Suppressor macrophage (primary cell): Measurements from ENCODE around the gene ELMO1.
A peak's percentile ranks its signal among the peaks of the same experiment; 100 is the strongest.

ENCODE experiments used
- DNase-seq, 4 experiments: peaks; one replicate each; pipeline ENCODE4 v3.0.0-alpha.2; 2020 to 2022

ELMO1 gene

DNA sequence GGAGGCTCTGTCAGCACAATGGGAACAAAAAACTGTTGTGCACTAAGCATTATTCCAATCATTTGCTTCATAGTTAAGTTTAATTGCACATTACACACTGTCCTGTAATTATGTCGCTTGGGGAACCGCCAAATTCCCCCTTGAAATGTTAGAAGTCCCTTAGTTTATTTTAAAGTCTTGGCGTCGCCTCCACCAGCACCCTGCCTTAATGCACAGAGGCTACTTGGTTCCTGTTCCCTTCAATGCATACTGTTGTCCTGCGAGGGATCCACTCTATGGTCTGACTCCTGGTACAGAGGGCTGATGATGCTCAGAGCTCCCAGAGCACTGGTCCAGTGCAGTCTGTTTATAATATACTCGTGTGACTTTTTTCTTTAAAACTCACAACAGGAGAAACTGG lies 330.7 kb downstream of the ELMO1 start:
- no peak for DNase-seq

DNA sequence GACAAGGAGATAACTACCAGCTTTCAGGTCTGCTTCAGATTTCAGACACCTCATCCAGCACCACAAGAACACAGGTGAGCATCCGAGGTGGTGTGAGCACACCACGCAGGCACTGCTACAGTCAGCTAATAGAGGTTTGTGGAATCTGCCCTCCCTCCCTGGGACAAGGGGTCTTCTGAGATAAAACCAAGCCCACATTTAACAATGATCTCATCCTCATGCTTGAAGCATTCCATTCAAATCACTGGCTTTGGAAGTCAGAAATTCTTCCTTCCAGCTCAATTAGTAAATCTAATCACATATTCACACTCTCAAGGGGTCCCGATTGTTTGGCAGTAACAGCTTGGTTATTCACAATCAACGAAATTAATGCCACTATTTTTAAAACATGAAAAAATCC lies 331.4 kb downstream of the ELMO1 start:
- DNase-seq, result no peak

DNA sequence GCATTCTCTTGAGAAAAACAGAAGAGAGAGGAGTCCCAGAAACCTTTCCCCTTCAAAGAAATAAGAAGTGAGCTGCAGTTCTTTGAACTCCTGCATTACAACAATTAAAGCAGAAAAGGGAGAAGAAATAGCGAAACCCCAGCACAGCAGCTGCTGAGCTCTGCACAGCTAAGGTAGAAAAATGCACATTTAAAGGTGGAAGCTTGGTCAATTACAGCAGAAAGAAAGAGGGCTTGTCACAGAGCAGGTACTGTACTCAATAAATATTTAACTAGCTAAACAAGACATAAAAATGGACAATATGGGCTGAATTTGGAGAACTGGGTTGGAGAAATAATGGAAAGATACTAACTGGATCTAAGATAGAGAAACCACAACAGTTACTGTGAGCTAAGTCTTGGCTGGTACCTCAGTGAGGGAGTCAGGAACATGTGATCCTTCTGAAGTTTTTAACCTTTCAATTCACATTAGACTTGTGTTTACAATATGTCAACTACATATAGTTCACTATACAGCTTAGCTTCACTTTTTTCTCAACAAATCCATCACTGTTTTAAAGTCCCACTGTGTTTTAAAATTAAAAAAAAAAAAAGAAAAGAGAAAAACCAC lies 332.5 kb downstream of the ELMO1 start:
- no peak for DNase-seq

DNA sequence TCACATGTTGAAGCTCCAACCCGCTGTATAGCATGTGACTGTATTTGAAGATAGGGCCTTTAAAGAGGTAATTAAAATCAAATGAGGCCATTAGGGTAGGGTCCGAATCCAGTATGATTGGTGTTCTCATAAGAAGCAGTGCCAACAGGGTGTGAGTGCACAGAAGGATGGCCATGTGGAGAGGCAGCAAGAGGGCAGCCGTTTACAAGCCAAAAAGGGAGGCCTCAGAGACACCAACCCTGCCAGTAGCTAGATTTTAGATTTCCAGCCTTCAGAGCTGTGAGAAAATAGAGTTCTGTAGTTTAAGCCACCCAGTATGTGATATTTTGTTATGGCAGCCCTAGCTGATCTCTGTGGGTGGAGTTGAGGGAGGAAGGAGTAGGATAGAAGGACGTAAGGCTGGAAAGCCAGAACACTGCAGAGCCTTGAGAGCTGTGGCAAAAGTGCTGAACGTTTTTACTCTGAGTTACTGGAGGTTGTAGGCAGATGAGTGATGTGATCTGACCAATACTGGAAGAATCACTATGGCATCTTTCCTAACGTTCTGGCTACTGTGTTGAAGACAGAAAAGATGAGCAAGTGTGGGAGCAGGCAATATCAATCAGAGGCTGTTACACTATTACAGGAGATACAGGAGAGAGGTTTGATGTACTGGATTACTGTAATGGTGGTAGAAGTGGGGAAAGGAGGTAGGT lies 334.9 kb downstream of the ELMO1 start:
- peak in 3 of 4 experiments; percentile 23 to 68 (median 35) for DNase-seq

DNA sequence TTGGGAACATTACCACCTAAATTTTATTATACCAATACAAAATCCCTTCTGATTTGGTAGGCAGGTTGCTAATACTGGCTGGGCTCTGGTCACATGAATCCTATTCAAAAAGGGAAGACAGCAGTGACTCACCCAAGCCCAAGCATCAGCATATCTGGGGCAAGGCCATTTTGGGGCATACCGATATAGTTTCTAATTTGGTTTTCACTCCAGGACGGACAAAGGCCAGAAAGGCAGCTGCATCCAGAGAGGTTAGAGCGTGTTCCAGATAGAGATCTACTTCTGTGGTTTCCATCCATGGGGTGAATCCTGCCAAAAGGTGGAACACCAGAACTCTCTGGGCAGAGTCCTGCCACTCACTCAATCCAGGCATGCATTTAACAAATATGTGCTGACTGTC lies 335.8 kb downstream of the ELMO1 start:
- DNase-seq, result peak; percentile 5 to 51 (median 34)

DNA sequence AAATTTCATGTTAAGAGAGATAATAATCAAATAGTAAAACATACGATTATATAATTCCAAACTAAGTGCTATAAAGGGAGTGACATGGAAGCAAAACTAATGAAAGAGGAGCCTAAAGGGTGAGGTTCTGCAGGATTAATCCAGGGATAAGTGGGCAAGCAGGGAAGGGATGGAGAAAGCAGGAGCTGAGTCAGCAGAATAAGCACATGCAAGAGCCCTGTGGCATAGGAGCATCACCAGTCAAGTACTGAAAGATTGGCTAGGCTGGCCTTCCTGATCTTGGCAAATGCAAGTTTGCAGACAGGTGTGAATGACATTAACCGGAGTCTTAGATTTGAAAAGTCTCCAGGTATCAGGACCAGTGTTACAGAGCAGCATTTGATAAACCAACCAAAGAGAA lies 336.4 kb downstream of the ELMO1 start:
- DNase-seq, result no peak

DNA sequence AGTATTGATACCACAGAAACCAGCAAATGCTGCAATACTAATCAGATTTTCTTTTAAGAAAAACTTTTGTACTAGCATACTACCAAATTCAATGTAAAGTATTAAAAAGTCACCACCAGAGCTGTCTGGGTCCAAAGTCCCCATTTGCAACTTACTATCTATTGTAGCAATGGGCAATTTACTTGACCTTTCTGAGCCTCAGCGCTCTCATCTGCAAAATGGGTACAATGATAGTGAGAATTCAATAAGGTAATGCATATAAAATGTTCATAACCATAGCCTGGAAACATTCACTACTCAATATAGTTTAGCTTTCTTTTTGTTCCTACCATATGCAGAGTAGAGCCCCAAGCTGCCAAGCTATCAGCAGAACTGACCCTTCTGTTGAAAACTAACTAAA lies 337.2 kb downstream of the ELMO1 start:
- DNase-seq, result no peak

DNA sequence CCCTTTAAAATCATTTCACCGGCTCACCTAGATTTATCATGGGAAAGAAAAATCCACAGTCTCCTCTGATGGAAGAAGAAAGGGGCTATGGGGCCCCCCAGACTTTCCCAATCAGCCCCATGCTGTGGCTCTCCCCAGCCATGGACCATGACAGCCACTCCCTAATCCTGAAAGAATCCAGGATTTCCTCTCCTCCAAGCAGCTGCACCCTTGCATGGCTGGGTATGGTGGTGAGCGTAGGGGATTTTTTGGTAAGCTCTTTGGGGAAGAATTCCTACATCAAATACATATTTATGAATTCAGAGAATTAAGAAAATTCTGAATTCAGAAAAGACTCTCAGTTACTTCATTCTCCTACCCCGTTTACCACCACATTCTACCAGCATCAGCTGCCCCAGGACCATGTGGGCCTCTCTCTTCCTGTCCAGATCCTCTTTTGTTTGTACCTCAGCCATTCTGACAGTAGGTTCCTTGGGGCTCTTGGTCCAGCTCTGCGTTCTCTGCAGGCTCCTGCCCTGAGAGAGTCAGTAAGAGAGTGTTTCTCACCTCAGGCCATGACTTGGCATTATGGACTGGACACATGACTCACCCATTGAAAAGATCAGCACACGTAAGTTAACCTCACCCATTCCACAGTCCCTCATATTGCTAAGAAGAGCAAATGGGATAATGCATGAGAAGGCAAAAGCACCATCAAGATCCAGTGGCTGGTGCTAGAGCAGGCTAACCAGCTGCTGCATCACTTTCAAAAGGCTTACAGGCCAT lies 337.8 kb downstream of the ELMO1 start:
- DNase-seq, result no peak

DNA sequence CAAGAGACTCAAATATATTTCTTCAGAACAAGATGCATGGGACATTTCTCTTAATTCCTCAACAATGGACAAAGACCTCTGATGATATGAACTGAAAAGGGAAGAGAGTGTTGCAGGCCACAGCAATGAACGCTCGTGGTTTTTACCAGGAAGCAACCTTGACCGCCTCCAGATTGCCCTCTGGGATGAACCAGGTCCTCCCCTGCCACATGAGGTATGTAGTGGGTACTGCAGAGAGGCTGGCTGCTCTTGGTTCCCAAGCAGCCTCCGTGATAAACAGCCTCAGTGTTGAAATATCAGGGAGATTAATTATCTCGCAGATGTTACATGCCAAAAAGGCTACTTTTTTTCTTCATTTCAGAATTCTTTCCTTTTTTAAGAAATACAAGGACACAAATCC lies 338.8 kb downstream of the ELMO1 start:
- peak; percentile 44 to 68 (median 57) for DNase-seq

DNA sequence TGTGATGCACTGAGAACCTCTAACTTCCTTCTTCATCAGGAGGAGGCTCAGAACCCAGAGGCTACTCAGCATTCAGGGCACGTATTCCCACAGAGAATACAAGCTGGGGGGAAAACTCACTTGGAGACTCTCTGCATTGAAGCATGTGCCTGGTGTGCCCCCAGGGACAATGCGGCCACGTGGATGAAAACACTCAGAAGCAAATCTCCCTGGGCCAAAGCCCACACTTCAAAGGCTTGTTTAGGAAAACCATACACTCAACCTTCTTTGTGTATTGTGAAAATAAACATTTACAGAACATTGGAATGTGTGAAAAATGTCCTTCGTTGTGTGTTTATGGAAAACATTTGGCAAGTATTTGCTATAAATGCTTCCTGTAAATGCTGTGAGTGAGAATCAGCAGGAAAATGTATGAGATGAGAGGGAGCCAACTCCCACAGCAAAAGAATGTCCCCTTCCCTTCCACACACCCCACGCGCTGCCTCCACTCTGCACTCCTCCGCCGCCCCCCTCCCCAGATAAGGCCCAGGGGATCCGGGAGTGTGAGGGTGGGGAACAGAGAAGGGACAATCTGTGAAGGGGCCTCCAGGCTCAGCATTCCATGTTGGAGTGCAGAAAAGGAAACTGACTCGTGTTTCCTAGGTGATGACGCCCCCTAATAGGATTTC lies 339.5 kb downstream of the ELMO1 start:
- no peak for DNase-seq

DNA sequence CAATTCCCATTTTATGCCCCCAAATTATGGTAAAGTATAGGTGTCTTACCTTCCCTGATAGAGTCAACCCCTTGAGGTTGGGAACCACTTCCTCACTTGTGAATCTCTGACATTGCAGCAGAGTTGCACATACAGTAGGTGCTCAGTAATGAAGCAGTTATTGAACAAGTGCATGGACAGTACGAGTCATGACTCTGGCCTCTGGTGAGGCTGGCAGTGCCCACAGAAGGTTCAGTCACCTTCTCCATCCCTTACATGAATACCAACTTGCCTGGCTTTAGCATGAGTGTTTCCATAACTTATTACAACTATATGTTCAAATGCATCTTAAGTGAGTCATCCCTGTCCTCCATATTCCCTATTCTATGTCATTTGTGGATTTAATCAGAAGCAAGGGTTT lies 340.0 kb downstream of the ELMO1 start:
- DNase-seq, result peak in 2 of 4 experiments; percentile 12 to 15

DNA sequence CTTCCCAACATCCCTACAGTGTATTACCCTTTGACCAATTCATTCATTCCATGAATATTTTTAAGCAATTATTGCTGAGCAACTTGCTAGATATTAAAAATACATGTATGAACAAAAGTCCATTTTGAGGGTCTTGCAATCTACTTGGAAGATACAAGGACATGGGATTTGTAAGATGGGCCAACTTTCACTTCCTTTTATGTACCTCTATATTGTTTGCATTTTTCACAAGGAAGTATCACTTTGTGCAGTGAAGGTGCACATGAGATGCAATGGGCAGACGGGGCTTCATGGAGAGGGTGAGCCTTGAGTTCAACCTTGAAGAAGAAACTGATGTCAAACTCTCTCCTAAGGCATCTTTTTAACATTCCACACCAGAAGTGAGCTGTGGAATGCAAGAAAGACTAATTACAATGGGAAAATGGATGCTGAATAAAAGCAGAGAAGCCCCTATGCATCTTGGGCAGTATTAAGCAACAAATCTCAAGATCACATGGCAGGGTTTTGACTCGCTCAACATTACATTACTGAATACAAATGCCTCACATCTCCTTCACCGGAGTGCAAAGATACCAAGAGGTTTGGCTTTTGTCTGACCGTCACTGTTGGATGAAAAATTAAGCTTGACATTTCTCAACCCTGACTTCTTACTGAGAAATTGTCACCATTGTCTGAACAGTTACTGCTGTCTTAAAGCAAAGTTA lies 341.5 kb downstream of the ELMO1 start:
- DNase-seq, result peak in 1 of 4 experiments; percentile 8

DNA sequence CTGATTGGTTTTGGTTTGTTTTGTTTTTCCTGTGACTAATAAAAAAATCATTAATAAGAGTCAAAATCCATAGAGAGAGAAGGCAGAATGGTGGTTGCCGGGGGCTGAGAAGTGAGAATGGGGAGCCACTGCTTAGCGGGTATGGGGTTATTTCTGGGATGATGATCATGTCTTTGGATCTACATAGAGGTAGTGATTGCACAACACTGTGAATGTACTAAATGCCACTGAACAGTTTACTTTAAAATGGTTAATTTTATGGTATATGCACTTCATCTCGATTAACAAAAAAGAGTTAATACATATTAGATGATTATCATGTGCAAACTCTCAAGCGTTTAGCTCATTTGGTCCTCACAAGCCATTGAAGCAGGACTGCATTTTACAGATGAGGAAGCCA lies 342.9 kb downstream of the ELMO1 start:
- no peak for DNase-seq

DNA sequence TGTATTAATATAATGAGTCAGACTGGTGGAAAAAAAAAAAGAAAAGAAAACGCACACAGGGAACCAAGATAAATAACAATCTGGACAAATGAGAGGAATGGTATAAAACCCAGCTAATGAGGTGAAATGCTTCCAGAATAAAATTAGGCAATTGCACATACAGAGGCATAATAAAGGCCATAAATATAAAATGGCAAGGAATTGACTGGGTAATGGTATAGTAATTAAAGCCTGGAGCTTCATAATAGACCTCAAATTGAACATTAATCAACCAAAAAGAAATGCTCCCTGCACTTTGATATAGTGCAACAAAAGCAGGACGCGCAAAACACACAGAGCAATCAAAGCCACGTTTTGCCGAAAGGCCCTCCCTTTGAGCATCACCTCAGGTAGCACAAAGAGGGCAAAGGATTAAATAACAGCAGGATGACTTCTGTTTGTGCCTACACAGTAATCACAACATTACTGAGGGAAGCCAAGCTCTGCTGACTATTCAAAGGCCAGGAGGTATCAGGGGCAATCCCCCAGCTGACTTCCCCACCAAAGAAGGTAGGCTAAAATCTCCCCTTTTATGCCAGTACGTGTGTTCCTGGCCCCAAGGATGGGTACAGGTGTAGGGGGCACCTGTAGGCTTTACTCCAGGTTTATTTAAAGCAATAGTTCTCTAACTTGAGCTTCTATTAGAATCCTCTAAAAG lies 343.7 kb downstream of the ELMO1 start:
- no peak for DNase-seq

DNA sequence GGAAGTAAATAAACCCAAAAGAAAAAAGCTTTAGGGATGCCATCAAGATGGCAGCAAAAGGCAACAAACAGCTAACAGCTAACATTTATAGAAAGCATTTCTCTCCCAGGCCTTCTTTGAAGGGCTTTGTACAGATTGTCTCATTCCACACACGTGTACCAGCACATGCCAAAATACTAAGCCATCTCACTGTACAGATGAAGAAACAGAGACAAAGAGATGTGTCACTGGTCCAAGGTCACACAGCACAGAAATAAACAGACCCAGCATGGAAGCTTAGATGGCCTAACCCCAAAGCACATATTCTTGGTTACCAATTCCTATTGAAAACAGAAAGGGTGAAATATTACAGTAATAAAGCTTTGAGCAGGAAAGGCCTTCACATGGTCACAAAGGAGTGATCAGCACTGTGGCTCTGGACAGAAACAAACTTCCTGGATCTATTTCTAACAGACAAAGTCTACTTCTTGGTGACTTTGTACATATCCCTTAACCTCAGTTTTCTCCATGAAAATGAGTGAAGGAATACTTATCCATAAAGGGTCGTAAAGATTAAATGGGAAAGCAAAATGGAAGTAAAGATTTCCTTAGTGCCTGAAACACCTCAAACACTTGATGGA lies 346.0 kb downstream of the ELMO1 start:
- DNase-seq, result no peak

DNA sequence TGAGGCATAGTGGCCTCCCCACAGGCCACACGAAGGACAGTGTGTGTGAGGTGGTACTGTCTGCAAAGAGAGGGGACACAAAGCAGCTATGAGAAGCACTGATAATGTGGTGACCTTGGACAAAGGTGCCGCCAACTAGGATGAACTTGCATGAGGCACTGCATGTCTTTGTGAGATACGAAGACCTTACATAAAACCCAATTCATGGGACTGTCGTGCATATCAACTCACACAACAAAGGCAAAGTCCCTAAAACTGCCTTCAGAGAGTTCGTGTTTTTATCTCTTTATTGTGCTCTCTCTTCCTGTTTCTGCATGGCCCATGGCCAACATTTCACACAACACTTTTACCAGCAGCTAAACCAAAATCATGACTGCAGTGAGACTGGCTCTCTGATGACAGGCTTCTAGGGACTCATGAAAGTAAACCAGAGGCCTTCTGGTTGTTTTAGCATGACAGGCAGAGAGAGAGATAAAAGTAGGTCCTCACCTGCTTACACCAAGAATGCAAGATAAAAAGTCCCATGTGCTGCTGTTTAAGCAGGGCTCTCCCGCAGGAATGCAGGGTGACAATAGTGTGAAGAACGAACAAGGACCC lies 347.8 kb downstream of the ELMO1 start:
- peak; percentile 31 to 60 (median 46) for DNase-seq

DNA sequence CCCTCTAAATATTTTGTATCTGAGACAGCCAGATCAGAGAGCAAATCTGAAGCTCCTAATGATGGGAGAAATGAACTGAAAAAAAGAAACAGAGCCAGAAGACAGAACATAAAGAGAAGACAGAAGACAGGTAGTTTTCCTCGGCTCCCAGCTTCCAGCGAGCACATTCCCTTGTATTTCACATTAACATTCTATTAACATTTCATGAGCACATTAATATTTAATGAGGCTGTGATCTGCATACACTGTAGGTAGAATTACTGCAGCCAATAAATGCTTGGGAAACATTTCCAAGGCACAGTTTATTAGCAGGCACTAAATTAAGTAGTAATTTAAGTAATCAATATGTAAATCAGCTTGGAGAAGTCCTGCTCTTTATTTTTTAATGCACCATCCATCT lies 349.9 kb downstream of the ELMO1 start:
- DNase-seq, result no peak

DNA sequence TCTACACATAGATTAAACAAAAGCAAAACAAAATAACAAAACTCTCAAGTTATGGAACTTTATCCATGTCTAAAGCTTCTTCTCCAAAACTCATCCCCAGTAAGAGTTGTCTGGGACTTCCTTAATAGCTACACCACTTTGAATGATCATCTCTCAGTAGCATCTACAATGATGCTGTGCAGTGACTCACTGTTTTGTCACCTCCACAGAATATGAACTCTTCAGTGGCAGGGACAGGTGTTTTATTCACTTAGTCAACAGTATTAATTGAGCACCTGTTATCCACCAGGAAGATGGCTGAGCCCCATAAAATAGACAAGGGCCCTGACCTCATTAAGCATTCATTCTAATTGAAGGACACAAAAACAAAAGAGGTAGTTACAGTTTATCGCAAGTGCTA lies 350.7 kb downstream of the ELMO1 start:
- DNase-seq, result no peak

DNA sequence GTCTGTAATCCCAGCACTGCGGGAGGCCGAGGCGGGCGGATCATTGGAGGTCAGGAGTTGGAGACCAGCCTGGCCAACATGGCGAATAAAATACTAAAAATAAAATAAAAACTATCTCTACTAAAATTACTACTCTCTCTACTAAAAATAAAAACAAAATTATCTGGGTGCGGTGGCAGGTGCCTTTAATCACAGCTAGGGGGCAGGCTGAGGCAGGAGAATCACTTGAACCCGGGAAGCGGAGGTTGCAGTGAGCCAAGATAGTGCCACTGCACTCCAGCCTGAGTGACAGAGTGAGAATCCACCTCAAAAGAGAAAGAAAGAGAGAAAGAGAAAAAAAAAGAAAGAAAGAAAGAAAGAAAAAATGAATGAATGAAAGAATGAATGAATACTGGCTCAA lies 351.4 kb downstream of the ELMO1 start:
- DNase-seq, result no peak

DNA sequence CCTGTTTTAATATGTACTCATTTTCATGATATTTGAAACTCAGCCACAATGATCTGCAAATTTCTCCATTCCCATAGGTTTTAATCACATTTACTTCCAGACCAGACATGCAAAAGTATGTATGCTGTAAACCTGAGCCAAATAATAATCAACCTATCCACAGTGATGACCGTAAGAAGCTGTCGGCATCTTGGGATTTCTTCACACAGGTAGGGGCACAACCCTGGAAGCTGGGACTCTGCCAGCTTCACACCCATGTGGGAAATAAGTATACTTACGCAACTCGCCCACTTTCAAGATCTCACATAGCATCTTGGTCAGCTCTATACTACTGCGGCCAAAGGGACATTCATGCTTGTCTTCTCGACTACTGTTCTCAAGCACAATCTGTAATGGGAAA lies 352.3 kb downstream of the ELMO1 start:
- no peak for DNase-seq

DNA sequence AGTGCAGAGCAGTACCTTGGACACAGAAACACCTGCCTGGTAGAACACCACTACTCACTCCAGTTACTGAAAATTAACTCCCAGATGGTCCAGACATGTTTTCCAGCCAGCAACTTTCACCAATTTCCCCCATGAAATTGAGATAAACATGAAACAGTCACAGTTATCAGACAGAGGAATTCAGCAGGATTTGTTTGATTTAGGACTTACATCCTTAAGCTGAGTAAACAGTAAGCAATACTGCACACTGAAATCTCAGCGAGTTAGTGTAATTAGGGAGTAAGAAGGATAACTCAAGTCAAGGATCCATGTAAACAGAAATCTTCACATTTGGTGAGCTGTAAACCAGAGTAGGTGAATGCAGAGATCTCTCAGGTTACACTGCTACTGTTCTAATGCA lies 353.5 kb downstream of the ELMO1 start:
- DNase-seq, result no peak
